GM19397 (cell line): ENCODE measurements around the gene HS2ST1.
A peak's percentile ranks its signal among the peaks of the same experiment; 100 is the strongest.
"Not testable (repeated sequence)": the region's sequence is repeated elsewhere in the genome, so short reads cannot be mapped to it uniquely, and the experiment has no call there.

Source experiments
- ATAC-seq: cut with Tn5 transposase; IDR thresholded peaks from one replicate; pipeline ENCODE4 v1.9.1; 2021; ENCODE audit warnings: mild to moderate bottlenecking, moderate library complexity; ENCODE audit not compliant: unreplicated experiment

HS2ST1 gene

DNA sequence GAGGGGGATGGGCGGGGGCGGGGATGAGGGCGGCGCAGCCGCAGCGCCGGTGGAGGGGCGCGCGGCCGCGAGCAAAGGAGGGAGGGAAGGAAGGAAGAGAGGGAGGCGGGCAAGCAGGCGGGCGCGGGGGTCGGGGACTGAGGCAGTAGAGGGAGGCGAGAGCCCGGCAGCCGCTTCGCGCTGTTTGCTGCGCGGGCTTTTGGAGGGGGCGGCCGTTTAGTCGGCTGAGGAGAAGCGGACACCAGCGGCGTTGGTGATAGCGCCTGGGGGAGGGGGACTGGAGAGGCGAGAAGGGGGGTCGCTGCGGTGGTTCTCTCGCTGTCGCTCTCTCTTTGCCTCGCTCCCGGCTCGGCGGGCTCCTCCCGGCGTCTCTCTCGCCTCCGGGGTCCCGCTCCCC is at the start of gene HS2ST1:
TSS of gene HS2ST1 (plus strand) at position 35 of the 397 bp plus-strand sequence.
- ATAC-seq, result no peak

DNA sequence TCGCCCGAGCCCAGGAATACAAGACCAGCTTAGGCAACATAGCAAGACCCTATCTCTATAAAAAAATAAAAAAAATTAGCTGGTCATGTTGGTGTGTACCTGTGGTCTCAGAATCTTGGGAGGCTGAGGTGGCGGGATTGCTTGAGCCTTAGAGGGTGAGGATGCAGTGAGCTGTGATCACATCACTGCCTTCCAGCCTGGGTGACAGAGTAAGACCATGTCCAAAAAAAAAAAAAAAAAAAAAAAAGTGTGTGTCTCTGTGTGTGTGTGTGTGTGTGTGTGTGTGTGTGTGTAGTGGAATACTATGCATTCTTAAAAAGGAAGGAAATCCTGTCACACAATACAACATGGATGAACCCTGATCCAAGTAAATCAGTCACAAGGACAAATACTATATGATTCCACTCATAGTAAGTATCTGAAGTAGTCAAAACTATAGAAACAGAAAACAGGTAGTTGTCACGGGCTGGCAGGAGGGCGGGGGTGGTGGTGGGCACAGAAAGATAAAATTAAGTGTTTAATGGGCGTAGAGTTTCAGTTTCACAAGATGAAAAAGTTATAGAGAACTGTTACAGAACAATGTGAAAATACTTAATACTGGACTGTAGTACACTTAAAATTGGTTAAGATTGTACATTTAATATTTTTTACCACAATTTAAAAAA is 48.3 kb upstream of the HS2ST1 start:
- ATAC-seq, result no peak

DNA sequence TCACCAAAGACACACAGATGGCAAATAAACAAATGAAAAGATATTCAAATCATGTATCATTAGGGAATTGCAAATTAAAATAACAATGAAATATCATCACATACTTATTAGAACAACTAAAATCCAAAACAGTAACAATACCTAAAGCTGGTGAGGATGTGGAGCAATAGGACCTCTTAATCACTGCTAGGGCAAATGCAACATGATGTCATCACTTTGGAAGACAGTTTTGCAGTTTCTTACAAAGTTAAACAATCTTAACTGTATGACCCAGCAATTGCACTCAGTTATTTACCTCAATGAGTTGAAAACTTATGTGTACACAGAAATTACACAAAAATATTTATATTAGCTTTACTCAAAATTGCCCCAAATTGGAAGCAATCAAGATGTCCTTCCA is 47.8 kb upstream of the HS2ST1 start:
- no peak for ATAC-seq

DNA sequence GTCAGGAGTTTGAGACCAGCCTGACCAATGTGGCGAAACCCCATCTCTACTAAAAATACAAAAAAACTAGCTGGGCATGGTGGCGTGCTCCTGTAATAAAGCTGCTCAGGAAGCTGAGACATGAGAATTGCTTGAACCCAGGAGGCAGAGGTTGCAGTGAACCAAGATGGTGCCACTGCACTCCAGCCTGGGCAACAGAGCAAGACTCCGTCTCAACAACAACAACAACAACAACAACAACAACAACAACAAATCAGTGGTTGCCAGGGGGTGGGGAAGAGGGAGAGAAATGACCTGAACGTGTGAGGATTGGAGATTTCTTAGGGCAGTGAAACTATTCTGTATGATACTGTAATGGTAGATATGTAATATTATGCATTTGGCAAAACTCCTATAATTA is 47.2 kb upstream of the HS2ST1 start:
- not testable (repeated sequence) for ATAC-seq

DNA sequence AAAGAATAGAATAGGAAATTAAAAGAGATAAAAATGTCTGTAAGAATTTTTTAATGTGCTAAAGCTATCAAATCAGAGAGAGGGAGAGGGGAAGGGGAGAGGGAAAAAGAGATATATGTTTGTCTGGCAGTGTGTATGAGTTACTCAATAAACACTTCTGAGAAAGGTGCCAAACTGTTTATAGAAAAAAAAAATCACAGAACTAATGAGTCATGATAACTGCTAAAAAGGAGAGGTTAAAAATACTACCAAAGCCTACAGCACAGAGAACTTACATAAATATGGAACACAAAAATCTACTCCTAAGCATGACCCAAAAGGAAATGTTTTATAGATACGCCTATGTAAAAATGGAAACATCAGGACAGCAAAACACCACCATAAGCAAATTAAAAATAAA is 46.0 kb upstream of the HS2ST1 start:
- ATAC-seq, result no peak

DNA sequence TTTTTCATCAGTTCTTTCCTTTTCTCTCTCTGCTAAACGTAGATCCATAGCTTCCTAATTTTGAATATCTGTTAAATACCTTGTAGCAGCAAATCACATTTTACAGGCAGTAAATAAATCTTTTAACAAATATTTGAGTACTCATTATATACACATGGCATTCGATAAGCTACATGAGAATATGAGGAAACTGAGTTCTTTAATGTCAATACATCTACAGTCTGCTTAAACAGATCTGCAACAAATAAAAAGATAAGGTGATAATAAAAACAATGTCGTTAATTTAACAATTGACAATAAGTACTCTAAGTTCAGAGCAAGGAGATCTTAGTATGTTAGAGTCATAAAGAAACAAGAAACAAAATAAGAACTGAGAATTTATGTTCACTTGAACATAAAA is 43.4 kb upstream of the HS2ST1 start:
- no peak for ATAC-seq

DNA sequence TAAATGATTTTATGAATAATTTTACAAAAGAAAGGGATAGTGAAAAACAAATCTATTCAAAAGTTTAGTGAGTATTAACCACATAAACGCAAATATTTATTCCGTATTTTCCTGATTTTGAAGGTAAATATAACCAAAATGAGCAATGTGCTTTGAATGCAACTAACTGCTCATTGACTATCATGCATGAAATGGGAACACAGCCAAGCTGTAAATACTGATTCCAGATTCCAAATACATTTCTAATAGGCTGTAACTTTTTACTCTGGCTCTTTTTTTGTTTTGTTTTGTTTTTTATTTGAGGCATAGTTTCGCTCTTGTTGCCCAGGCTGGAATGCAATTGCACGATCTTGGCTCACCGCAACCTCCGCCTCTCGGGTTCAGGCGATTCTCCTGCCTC is 42.3 kb upstream of the HS2ST1 start:
- ATAC-seq, result no peak

DNA sequence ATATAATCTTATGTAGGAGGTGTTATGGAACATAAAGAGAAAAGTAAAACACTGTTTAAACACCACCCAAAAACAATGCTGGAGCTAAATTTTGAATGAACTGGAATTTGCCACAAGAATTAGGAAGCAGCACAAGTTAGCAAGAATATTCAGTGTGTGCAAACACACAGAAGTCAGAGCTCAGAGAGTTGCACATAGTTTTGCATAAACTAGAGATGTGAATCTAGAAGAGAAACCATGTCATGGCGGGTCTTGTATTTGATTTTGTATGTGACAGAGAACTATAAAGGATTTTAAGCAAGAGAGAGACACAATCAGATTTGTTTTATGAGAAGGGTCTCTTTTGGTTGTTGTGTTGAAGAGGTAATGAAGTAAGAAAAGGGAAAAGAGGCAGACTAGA is 38.7 kb upstream of the HS2ST1 start:
- ATAC-seq, result no peak

DNA sequence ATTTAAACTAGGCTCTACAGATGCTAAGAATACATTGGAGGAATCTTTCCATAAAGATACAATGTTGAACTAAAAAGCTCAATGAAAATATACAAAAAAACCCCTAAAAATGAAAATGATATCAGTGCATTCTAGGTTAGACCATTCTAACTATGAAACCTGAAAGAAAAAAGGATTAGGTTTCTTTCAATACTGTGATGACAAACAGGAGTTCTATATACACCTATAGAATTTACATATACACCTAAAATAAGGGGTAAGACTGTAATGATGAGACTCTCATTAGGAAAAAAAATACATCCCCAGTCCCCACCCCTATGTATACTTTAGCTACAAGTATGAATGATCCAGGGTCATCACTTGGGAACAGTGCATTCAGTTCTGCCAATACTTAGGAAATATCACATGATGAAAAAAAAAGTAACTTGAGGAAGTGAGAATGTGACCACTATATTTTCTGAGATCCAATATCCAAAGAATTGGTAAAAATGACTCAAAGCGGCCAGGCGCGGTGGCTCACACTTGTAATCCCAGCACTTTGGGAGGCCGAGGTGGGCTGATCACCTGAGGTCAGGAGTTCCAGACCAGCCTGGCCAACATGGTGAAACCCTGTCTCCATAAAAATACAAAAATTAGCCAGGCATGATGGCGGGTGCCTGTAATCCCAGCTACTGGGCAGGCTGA is 26.8 kb upstream of the HS2ST1 start:
- ATAC-seq, result no peak

DNA sequence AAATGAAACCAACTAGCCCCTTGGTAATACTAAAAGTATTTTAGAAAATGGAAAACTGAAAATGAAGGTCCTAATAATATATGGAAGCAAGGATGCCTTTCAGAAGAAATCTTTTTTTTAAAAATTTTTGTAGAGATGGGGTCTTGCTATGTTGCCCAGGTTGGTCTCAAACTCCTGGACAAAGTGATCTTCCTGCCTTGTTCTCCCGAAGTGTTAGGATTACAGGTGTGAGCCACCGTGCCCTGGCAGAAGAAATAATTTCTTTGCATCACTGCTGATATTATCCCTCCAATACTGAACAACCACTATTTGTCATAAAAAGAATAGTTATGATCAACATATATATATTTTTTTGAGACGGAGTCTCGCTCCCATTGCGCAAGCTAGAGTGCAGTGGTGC is 26.1 kb upstream of the HS2ST1 start:
- ATAC-seq, result no peak

DNA sequence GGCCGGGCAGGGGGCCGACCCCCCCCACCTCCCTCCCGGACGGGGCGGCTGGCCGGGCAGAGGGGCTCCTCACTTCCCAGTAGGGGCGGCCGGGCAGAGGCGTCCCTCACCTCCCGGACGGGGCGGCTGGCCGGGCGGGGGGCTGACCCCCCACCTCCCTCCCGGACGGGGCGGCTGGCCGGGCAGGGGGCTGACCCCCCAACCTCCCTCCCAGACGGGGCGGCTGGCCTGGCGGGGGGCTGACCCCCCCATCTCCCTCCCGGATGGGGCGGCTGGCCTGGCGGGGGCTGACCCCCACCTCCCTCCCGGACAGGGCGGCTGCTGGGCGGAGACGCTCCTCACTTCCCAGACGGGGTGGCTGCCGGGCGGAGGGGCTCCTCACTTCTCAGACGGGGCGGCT is 15.0 kb upstream of the HS2ST1 start:
- not testable (repeated sequence) for ATAC-seq

DNA sequence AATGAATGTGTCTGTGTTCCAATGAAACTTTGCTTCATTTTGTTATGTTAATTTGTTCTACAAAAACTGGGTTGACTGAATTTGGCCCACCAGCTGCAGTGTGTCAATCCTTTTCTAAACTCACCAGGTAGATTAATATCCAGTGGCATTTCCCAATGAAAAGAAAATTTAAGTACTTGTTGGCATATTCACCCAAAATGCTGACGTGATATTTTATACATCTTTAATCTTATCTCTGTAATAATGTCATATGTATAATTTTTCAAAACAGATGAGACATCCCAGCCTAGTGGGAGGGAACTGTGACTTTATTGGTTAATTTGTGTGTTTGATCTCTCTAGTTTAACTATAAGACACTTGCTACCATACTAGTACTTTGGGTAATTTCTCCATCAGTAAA is 8.6 kb upstream of the HS2ST1 start:
- ATAC-seq, result no peak

DNA sequence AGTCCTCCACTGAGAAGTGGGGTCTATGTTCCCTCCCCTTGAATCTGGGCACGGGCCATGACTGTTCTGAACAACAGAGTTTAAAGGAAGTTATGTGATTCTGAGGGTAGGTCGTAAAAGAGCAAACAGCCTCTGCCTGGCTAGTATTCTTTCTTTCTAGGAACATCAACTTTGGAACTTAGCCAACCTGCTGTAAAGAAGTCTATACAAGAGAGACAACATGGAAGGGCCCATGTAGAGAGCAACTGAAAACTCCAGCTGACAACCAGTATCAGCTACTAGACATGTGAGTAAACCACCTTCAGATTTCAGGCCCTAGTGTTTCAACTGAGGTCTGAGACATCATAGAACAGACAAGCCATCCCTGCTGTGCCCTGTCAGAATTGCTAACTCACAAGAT is 8.0 kb upstream of the HS2ST1 start:
- ATAC-seq, result no peak

DNA sequence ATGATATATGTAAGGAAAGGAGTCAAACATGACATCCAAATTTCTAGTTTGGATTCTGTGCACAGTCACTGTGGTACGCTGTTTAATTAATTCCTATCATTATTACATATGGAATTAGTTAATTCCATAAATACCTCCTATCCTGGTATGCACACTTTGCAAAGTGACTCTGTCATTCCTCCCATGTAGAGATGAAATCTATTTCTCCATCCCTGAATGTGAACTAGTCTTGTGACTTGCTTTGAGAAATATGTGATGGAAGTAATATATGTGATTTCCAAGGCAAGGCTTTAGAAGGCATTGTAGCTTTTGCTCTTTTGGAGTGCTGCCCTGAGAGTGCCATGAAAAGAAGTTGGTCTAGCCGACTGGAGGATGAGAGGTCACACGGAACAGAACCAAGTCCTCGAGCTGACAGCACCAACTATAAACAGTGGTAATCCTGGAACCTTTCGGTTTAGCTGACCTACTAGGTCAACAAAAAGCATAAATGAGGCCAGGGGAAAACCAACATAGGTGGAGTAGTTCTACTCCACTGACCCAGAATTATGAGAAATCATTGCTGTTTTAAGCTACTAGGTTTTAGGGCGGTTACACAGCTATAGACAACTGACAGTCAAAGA is 2.0 kb upstream of the HS2ST1 start:
- no peak for ATAC-seq

DNA sequence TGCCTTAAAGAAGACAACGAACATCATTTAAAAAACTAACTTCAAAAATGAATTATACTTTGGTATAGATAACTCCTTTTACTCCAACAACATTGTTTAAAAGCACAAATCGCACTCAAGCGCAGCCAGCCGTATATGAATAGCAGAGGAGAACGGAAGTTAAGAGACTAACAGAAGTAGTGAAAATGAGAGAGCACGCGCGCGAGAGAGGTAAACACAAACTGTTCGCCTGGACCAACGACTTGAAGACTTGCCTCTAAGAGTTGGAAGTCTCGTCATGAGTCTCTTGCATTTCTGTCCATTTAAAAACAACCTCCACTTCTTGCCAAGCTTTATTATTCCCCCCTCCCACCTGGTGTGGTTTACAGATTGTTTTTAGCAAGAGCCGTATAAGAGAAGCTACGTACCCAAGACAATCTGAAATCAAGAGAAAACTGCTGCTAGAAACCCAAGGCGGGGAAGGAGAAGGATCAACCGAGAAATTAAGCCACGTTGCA is 988 bp upstream of the HS2ST1 start:
- no peak for ATAC-seq

DNA sequence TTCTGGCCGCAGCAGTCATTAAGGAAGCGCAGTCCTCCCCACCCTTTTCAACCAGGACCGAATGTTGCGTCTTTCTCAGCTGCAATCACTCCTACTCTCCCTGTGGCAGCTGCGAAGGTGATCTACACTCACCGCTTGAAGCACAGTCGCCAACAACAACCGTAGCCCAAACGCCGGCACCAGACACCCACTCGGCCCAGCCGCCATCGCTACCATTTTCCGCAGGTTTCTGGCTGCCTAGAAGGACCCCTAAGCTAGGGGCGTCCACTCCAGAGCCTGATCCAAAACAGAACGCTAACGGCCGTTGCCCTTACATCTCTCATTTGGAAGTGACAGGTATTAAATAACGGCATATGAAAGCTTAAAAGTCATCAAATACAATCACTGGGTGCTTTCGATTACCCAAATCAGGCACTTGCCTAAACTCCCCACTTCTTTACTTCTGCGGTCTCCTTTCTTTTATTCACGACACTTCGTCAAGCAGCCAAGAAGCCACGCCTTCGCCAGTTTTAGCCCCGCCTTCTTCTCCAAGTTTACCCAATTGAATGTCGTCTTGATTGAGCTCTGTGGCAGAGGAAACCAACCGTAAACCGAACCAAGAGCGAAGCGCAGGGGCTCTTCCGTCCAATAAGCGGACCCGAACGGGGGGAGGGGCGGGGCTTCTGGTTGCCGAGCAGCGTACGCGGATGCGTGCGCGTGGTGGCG is 387 bp upstream of the HS2ST1 start, which contains the start of gene SELENOF:
TSS of gene SELENOF (minus strand) at position 231 of the 705 bp plus-strand sequence. CDS start at position 216, 15 bp downstream.
- ATAC-seq, result peak; percentile 88

DNA sequence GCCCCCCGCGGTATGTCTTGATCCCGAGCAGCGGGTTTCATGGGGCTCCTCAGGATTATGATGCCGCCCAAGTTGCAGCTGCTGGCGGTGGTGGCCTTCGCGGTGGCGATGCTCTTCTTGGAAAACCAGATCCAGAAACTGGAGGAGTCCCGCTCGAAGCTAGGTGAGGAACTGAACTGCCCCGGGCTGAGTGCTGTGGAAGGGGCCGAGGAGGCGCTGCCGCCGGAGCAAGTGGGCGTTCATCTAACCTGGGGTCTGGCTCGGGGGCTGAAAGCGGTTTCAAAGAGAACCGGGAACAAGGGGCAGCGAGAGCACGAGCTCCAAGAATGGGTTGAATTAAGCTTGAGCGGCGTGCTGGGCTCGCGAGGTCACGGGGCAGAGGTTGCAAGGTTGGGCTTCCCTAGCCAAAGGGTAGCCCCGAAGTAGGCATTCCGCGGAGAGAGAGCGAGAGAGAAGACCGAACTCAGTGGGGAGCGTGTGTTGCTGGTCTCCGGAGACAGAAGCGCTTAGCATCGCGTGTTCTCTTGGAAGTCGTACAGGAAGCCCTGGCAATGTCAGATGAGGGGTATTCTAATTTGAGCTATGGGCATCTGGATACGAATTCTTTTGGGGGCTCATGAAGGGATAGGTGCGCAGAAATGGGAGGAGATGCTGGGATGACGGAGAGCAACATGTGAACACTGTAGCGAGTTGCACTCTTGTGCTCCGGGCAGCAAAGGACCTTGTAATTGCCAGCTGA is 732 bp downstream of the HS2ST1 start:
- peak; percentile 15 for ATAC-seq

DNA sequence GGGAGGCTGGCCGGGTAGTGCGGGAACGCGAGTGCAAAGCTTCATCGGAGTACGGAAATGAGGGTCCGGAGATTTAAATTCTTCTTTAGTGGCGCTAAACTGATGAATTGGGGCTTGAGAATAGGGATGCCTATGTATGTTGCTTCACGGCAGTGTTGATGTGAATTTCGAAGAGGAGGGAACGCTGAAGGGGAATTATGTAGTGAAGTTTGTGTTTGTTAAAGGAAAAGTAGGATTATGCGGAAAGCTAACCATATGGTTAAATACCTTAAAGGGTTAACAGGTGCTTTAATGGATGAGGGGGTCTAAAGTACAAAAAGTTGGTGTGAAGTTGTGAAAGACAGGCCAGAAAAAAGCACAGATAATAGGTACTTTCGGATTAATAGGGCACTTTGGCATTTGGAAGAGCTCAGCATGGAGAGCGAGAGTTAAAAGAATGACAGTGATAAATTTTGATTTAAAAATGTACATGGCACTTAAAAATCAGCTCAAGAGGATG is 1.4 kb downstream of the HS2ST1 start:
- ATAC-seq, result no peak

DNA sequence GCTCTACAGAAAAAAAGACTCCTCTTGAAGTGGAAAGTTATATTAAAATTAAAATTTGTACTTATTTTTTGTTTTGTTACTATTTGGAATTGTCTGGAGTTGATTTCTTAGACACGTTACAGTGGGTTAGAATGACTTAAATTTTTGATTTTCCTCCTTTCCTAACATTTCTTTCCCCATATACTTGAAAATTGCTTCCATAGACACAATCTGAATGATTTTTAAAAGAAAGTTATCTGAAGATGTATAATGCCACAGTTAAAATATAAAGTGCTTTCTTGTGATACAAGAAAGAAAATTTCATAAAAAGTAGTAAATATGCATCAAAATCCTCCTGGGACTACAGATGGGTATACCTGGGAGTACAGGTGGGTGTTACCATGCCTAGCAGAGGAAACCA is 2.3 kb downstream of the HS2ST1 start:
- ATAC-seq, result no peak

DNA sequence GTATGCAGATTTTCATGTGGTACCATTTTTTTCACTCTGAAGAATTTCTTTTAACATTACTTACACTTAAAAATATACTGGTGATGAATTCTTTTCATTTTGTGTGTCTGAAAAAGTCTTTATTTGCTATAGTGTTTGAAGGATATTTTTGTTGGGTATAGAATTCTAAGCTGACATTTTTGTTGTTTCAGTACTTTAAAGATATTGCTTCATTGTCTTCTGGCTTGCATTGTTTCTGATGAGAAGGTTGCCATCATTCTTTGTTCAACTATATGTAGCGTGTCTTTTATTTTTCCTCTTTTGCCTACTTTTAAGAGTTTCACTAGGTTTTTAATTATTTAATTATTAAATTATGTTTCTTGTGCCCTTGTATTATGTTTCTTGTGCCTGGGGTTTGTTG is 8.0 kb downstream of the HS2ST1 start:
- no peak for ATAC-seq
